ENCODE results near the gene PODN. TPM values are rescaled to one million over a fixed set of nuclear protein-coding genes. Genes with fewer than 3 reads are reported as not detected.

Gene PODN
- total RNA-seq, 5 donors from 2014 or later (not counting 1 experiment from before 2014, with no cell fraction given) = 0.22 to 0.68 (median 0.46) TPM; not detected in 1

- ATAC-seq (replicated peaks in 1 of 4) = no peak
- peaks cover 0 to 6% of the 10 kb centered on the region in 2 experiments for H3K4me1 ChIP-seq (ENCODE audit: control insufficient read depth in 1 of 2, extremely low read depth in 1 of 2, insufficient read depth in 2 of 2, low read length in 2 of 2)
- Mint-ChIP-seq H3K4me1 (no peaks in the 10 kb centered on the region), H3K9me3 (no peaks in the 10 kb centered on the region), H3K27me3 (no peaks in the 10 kb centered on the region), H3K36me3 (no peaks in the 10 kb centered on the region), H3K4me3 (no peak overlapping the region), H3K27ac (no peak overlapping the region)
- 88% methylated on average over 6 of the region's 9 CpGs for WGBS (ENCODE audit: insufficient coverage)
- ChIA-PET CTCF (no interaction called here), POLR2A (interaction anchor here in 1 of 2 donors (0.6 kb wide), 1 partner anchor 11 kb away, joined by 10 read pairs; no protein-coding TSS in a partner anchor)
- no peak overlapping the region for H3K27ac ChIP-seq (ENCODE audit: low read length)
- H3K9me3 ChIP-seq = no peaks in the 10 kb centered on the region
- no peak overlapping the region for H3K4me3 ChIP-seq (ENCODE audit: control insufficient read depth in 1 of 2, extremely low read depth in 1 of 2, low read length in 1 of 2)
- no peaks in the 10 kb centered on the region for H3K36me3 ChIP-seq (ENCODE audit: control insufficient read depth in 2 of 2, extremely low read depth in 1 of 2, insufficient read depth in 1 of 2, low read length in 1 of 2)
- H3K27me3 ChIP-seq (replicated peaks in 1 of 2; ENCODE audit: control insufficient read depth in 2 of 2, extremely low read depth in 1 of 2, insufficient read depth in 2 of 2, low read length in 1 of 2) = peaks cover 0 to 8% of the 10 kb centered on the region in 2 experiments
- no peak for DNase-seq
Observed at GRCh38 chr1:53076165-53076564, 14.2 kb downstream of the PODN start.

- Histone ChIP-seq H3K9me3 (no peaks in the 10 kb centered on the region), H3K27me3 (replicated peaks in 1 of 2; ENCODE audit: control insufficient read depth in 2 of 2, extremely low read depth in 1 of 2, insufficient read depth in 2 of 2, low read length in 1 of 2) (peaks cover 0 to 8% of the 10 kb centered on the region in 2 experiments), H3K4me1 (ENCODE audit: control insufficient read depth in 1 of 2, extremely low read depth in 1 of 2, insufficient read depth in 2 of 2, low read length in 2 of 2) (peaks cover 0 to 6% of the 10 kb centered on the region in 2 experiments), H3K36me3 (ENCODE audit: control insufficient read depth in 2 of 2, extremely low read depth in 1 of 2, insufficient read depth in 1 of 2, low read length in 1 of 2) (no peaks in the 10 kb centered on the region), H3K4me3 (ENCODE audit: control insufficient read depth in 1 of 2, extremely low read depth in 1 of 2, low read length in 1 of 2) (no peak overlapping the region), H3K27ac (ENCODE audit: low read length) (no peak overlapping the region)
- ATAC-seq (replicated peaks in 1 of 4) (no peak), DNase-seq (no peak)
- H3K36me3 Mint-ChIP-seq = no peaks in the 10 kb centered on the region
- H3K9me3 Mint-ChIP-seq = no peaks in the 10 kb centered on the region
- ChIA-PET POLR2A (interaction anchor here in 1 of 2 donors (0.6 kb wide), 1 partner anchor 11 kb away, joined by 10 read pairs; no protein-coding TSS in a partner anchor), CTCF (no interaction called here)
- WGBS (ENCODE audit: insufficient coverage) = 89% methylated on average over 16 of the region's 19 CpGs
- H3K27ac Mint-ChIP-seq = no peak overlapping the region
- H3K4me3 Mint-ChIP-seq = no peak overlapping the region
- no peaks in the 10 kb centered on the region for H3K4me1 Mint-ChIP-seq
- no peaks in the 10 kb centered on the region for H3K27me3 Mint-ChIP-seq
Observed at GRCh38 chr1:53076721-53077598, 14.9 kb downstream of the PODN start.

- Histone ChIP-seq H3K27ac (ENCODE audit: low read length) (no peak overlapping the region), H3K4me3 (ENCODE audit: control insufficient read depth in 1 of 2, extremely low read depth in 1 of 2, low read length in 1 of 2) (no peak overlapping the region), H3K27me3 (replicated peaks in 1 of 2; ENCODE audit: control insufficient read depth in 2 of 2, extremely low read depth in 1 of 2, insufficient read depth in 2 of 2, low read length in 1 of 2) (peaks cover 0 to 8% of the 10 kb centered on the region in 2 experiments), H3K9me3 (no peaks in the 10 kb centered on the region), H3K4me1 (ENCODE audit: control insufficient read depth in 1 of 2, extremely low read depth in 1 of 2, insufficient read depth in 2 of 2, low read length in 2 of 2) (peaks cover 0 to 6% of the 10 kb centered on the region in 2 experiments), H3K36me3 (ENCODE audit: control insufficient read depth in 2 of 2, extremely low read depth in 1 of 2, insufficient read depth in 1 of 2, low read length in 1 of 2) (no peaks in the 10 kb centered on the region)
- WGBS (ENCODE audit: insufficient coverage) = 75% methylated on average over 11 of the region's 13 CpGs
- Mint-ChIP-seq H3K9me3 (no peaks in the 10 kb centered on the region), H3K27ac (no peak overlapping the region), H3K27me3 (no peaks in the 10 kb centered on the region), H3K36me3 (no peaks in the 10 kb centered on the region), H3K4me3 (no peak overlapping the region), H3K4me1 (no peaks in the 10 kb centered on the region)
- ChIA-PET POLR2A (no interaction called here), CTCF (no interaction called here)
- ATAC-seq (replicated peaks in 1 of 4) = no peak
- no peak for DNase-seq
Observed at GRCh38 chr1:53077599-53077965, 15.6 kb downstream of the PODN start.

GRCh38 chr1:53078333-53079101 lies 16.5 kb downstream of the PODN start:
- H3K4me3 Mint-ChIP-seq = no peak overlapping the region
- ATAC-seq (replicated peaks in 1 of 4) = no peak
- no peak for DNase-seq
- peaks cover 0 to 14% of the 10 kb centered on the region in 2 experiments for H3K4me1 ChIP-seq (ENCODE audit: control insufficient read depth in 1 of 2, extremely low read depth in 1 of 2, insufficient read depth in 2 of 2, low read length in 2 of 2)
- no peak overlapping the region for H3K27ac Mint-ChIP-seq
- H3K27ac ChIP-seq (ENCODE audit: low read length) = no peak overlapping the region
- H3K36me3 ChIP-seq (ENCODE audit: control insufficient read depth in 2 of 2, extremely low read depth in 1 of 2, insufficient read depth in 1 of 2, low read length in 1 of 2) = no peaks in the 10 kb centered on the region
- H3K27me3 ChIP-seq (replicated peaks in 1 of 2; ENCODE audit: control insufficient read depth in 2 of 2, extremely low read depth in 1 of 2, insufficient read depth in 2 of 2, low read length in 1 of 2) = peaks cover 0 to 11% of the 10 kb centered on the region in 2 experiments
- H3K27me3 Mint-ChIP-seq = no peaks in the 10 kb centered on the region
- H3K9me3 ChIP-seq = no peaks in the 10 kb centered on the region
- no peak overlapping the region for H3K4me3 ChIP-seq (ENCODE audit: control insufficient read depth in 1 of 2, extremely low read depth in 1 of 2, low read length in 1 of 2)
- ChIA-PET CTCF (no interaction called here), POLR2A (interaction anchor here in 1 of 2 donors (0.5 kb wide), 1 partner anchor 280 kb away, joined by 5 read pairs; no protein-coding TSS in a partner anchor)
- H3K9me3 Mint-ChIP-seq = no peaks in the 10 kb centered on the region
- WGBS (ENCODE audit: insufficient coverage) = 92% methylated on average over 46 of the region's 46 CpGs
- peaks cover 0 to 3% (median 0%) of the 10 kb centered on the region in 3 donors for H3K4me1 Mint-ChIP-seq
- H3K36me3 Mint-ChIP-seq = no peaks in the 10 kb centered on the region

GRCh38 chr1:53079251-53079650 lies 17.2 kb downstream of the PODN start:
- H3K36me3 Mint-ChIP-seq = no peaks in the 10 kb centered on the region
- peaks cover 0 to 21% of the 10 kb centered on the region in 2 experiments for H3K4me1 ChIP-seq (ENCODE audit: control insufficient read depth in 1 of 2, extremely low read depth in 1 of 2, insufficient read depth in 2 of 2, low read length in 2 of 2)
- H3K4me3 ChIP-seq (ENCODE audit: control insufficient read depth in 1 of 2, extremely low read depth in 1 of 2, low read length in 1 of 2) = no peak overlapping the region
- WGBS (ENCODE audit: insufficient coverage) = 93% methylated on average over 3 of the region's 4 CpGs
- DNase-seq (no peak), ATAC-seq (replicated peaks in 1 of 4) (no peak)
- no peaks in the 10 kb centered on the region for H3K36me3 ChIP-seq (ENCODE audit: control insufficient read depth in 2 of 2, extremely low read depth in 1 of 2, insufficient read depth in 1 of 2, low read length in 1 of 2)
- no peak overlapping the region for H3K4me3 Mint-ChIP-seq
- ChIA-PET CTCF (no interaction called here), POLR2A (no interaction called here)
- H3K27ac ChIP-seq (ENCODE audit: low read length) = no peak overlapping the region
- peaks cover 0 to 3% (median under 1%) of the 10 kb centered on the region in 3 donors for H3K4me1 Mint-ChIP-seq
- H3K9me3 Mint-ChIP-seq = no peaks in the 10 kb centered on the region
- no peaks in the 10 kb centered on the region for H3K27me3 Mint-ChIP-seq
- no peak overlapping the region for H3K27ac Mint-ChIP-seq
- H3K9me3 ChIP-seq = no peaks in the 10 kb centered on the region
- peaks cover 0 to 11% of the 10 kb centered on the region in 2 experiments for H3K27me3 ChIP-seq (replicated peaks in 1 of 2; ENCODE audit: control insufficient read depth in 2 of 2, extremely low read depth in 1 of 2, insufficient read depth in 2 of 2, low read length in 1 of 2)

GRCh38 chr1:53080041-53080440 lies 18.0 kb downstream of the PODN start:
- WGBS (ENCODE audit: insufficient coverage) = 0% methylated on average over 1 of the region's 3 CpGs

More at GRCh38 chr1:53080041-53080440, 18.0 kb downstream of the PODN start:
- H3K27ac ChIP-seq (ENCODE audit: low read length) = no peak overlapping the region
- Mint-ChIP-seq H3K27ac (no peak overlapping the region), H3K9me3 (no peaks in the 10 kb centered on the region), H3K4me1 (peaks cover 0 to 7% (median 3%) of the 10 kb centered on the region in 3 donors), H3K36me3 (no peaks in the 10 kb centered on the region), H3K4me3 (no peak overlapping the region), H3K27me3 (no peaks in the 10 kb centered on the region)
- H3K4me3 ChIP-seq (ENCODE audit: control insufficient read depth in 1 of 2, extremely low read depth in 1 of 2, low read length in 1 of 2) = no peak overlapping the region
- ATAC-seq (replicated peaks in 1 of 4) (no peak), DNase-seq (no peak)
- no peaks in the 10 kb centered on the region for H3K36me3 ChIP-seq (ENCODE audit: control insufficient read depth in 2 of 2, extremely low read depth in 1 of 2, insufficient read depth in 1 of 2, low read length in 1 of 2)
- ChIA-PET CTCF (no interaction called here), POLR2A (no interaction called here)
- H3K27me3 ChIP-seq (replicated peaks in 1 of 2; ENCODE audit: control insufficient read depth in 2 of 2, extremely low read depth in 1 of 2, insufficient read depth in 2 of 2, low read length in 1 of 2) = peaks cover 0 to 11% of the 10 kb centered on the region in 2 experiments
- H3K9me3 ChIP-seq = no peaks in the 10 kb centered on the region
- H3K4me1 ChIP-seq (ENCODE audit: control insufficient read depth in 1 of 2, extremely low read depth in 1 of 2, insufficient read depth in 2 of 2, low read length in 2 of 2) = peaks cover 0 to 29% of the 10 kb centered on the region in 2 experiments

Data from T-cell (primary cell).